MCF 10A (cell line): ENCODE results near the gene HCK. TPM values are rescaled to one million over a fixed set of nuclear protein-coding genes. Genes with fewer than 3 reads are reported as not detected.
"Not testable (repeated sequence)": the region's sequence is repeated elsewhere in the genome, so short reads cannot be mapped to it uniquely, and the experiment has no call there.

ENCODE experiments used
- BruUV-seq: library from RNA; stranded (reverse); fragments of 400-500 nt; replicated peaks from 2 replicates; lab custom pipeline; 2021; lab: Mats Ljungman, UMichigan
- CTCF ChIA-PET: fragments of 300-600 bp; sonication (Branson Sonifier 250); formaldehyde crosslinking; extraction: SDS; loops from one replicate; lab custom pipeline; 2021; ENCODE audit warnings: antibody characterized with exemption, inconsistent platforms; lab: Yijun Ruan, JAX
- POLR2A ChIA-PET: fragments of 300-600, 350-650 bp; sonication (Branson Sonifier 250); formaldehyde crosslinking; extraction: SDS; loops from one replicate; lab custom pipeline; 2020; ENCODE audit warnings: antibody characterized with exemption, inconsistent platforms; lab: Yijun Ruan, JAX
- DNase-seq: peaks from one replicate; pipeline ENCODE4 v3.0.0-alpha.2; 2018; ENCODE audit not compliant: unreplicated experiment
- H3K27ac Mint-ChIP-seq: one replicate; pipeline ENCODE4 v1.8.0; 2022; ENCODE audit warnings: mild to moderate bottlenecking, low read depth, mixed read lengths; ENCODE audit not compliant: unreplicated experiment
- H3K27me3 Mint-ChIP-seq: one replicate; pipeline ENCODE4 v1.8.0; 2022; ENCODE audit warnings: mixed read lengths; ENCODE audit not compliant: insufficient read depth, unreplicated experiment
- H3K36me3 Mint-ChIP-seq: one replicate; pipeline ENCODE4 v1.8.0; 2022; ENCODE audit warnings: mild to moderate bottlenecking, moderate library complexity, mixed read lengths; ENCODE audit not compliant: insufficient read depth, unreplicated experiment
- H3K4me1 Mint-ChIP-seq: one replicate; pipeline ENCODE4 v1.8.0; 2022; ENCODE audit warnings: mixed read lengths; ENCODE audit not compliant: insufficient read depth, unreplicated experiment
- H3K4me3 Mint-ChIP-seq: one replicate; pipeline ENCODE4 v1.8.0; 2022; ENCODE audit warnings: mild to moderate bottlenecking, moderate library complexity, mixed read lengths; ENCODE audit not compliant: unreplicated experiment
- H3K9me3 Mint-ChIP-seq: one replicate; pipeline ENCODE4 v1.8.0; 2022; ENCODE audit warnings: mixed read lengths; ENCODE audit not compliant: unreplicated experiment
- intact Hi-C: fragments of 100-400 bp; cut with micrococcal nuclease; formaldehyde crosslinking; loops from 2 replicates; pipeline ENCODE4 v1.14.1; 2022
- total RNA-seq: library from RNA; stranded (reverse); gene quantifications from 2 replicates; pipeline ENCODE4 v1.2.3, GENCODE V29; 2022
- TF ChIP-seq, protein P1 (sequence below): fragments of 200-600 bp; IDR thresholded peaks from one replicate; pipeline ENCODE4 v1.8.0; 2022; ENCODE audit warnings: antibody characterized with exemption, mild to moderate bottlenecking; ENCODE audit not compliant: unreplicated experiment

Gene HCK
- total RNA-seq, 1 experiment from 2014 or later = not detected

DNA sequence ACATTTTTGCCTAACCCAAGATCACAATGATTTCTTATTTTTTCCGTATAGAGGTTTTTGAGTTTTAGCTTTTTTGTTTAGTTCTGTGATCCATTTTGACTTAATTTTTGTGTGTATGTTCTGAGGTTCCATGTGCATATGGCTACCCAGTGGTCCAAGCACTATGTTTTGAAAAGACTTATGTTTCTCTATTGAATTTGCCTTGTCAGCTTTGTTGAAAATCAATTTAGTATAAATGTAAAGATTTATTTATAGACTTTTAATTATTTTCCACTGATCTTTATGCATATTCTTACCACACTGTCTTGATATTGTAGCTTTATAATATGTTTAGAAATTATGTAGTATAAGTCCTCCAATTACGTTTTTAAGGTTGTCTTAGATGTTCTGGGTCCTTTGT is 67.7 kb downstream of the HCK start:
- no TSS peak for BruUV-seq
- peaks cover 8% of the 10 kb centered on the region for H3K4me1 Mint-ChIP-seq
- CTCF ChIA-PET = interaction anchor here (0.6 to 1.8 kb wide), 4 partner anchors 8 to 1536 kb away, joined by 3 to 10 read pairs (median 4); no protein-coding TSS in a partner anchor
- H3K27me3 Mint-ChIP-seq = no peaks in the 10 kb centered on the region
- intact Hi-C loops = no loop called here
- TF ChIP-seq, protein P1, sequence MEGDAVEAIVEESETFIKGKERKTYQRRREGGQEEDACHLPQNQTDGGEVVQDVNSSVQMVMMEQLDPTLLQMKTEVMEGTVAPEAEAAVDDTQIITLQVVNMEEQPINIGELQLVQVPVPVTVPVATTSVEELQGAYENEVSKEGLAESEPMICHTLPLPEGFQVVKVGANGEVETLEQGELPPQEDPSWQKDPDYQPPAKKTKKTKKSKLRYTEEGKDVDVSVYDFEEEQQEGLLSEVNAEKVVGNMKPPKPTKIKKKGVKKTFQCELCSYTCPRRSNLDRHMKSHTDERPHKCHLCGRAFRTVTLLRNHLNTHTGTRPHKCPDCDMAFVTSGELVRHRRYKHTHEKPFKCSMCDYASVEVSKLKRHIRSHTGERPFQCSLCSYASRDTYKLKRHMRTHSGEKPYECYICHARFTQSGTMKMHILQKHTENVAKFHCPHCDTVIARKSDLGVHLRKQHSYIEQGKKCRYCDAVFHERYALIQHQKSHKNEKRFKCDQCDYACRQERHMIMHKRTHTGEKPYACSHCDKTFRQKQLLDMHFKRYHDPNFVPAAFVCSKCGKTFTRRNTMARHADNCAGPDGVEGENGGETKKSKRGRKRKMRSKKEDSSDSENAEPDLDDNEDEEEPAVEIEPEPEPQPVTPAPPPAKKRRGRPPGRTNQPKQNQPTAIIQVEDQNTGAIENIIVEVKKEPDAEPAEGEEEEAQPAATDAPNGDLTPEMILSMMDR = no peak
- POLR2A ChIA-PET = interaction anchor here (0.6 to 1.8 kb wide), 3 partner anchors 10 to 18 kb away, joined by 3 to 8 read pairs (median 3); partner anchors contain the start of gene TM9SF4
- no peak for DNase-seq
- no peaks in the 10 kb centered on the region for H3K9me3 Mint-ChIP-seq
- H3K4me3 Mint-ChIP-seq = no peak overlapping the region
- H3K27ac Mint-ChIP-seq = no peak overlapping the region
- H3K36me3 Mint-ChIP-seq = peaks cover 29% of the 10 kb centered on the region

DNA sequence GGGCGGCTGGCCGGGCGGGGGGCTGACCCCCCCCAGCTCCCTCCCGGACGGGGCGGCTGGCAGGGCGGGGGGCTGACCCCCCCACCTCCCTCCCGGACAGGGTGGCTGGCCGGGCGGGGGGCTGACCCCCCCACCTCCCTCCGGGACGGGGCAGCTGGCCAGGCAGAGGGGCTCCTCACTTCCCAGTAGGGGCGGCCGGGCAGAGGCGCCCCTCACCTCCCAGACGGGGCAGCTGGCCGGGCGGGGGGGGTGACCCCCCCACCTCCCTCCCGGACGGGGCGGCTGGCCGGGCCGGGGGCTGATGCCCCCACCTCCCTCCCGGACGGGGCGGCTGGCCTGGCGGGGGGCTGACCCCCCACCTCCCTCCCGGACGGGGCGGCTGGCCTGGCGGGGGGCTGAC is 69.9 kb downstream of the HCK start:
- intact Hi-C loops, H3K9me3 Mint-ChIP-seq, CTCF ChIA-PET, H3K4me3 Mint-ChIP-seq, H3K27ac Mint-ChIP-seq, BruUV-seq, H3K4me1 Mint-ChIP-seq, DNase-seq, POLR2A ChIA-PET, H3K27me3 Mint-ChIP-seq: not testable (repeated sequence)
- H3K36me3 Mint-ChIP-seq = peaks cover 15% of the 10 kb centered on the region

DNA sequence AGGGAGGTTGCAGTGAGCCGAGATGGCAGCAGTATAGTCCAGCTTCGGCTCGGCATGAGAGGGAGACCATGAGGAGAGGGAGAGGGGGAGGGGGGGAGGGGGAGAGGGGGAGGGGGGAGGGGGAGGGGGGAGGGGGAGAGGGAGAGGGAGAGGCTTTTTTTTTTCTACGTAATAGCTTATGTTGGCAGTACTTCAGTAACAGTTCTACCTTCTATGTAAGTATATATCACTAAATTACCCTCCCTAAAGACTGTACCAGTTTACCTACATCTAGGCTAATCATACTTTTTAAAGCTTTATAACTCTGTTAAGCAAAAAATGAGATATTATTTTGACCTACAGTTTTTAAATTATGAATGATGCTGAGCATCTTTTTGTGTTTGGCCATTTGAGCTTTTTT is 71.0 kb downstream of the HCK start:
- ChIA-PET CTCF (interaction anchor here (0.5 kb wide), 1 partner anchor 456 kb away, joined by 3 read pairs; no protein-coding TSS in a partner anchor), POLR2A (interaction anchor here (0.8 to 1.0 kb wide), 2 partner anchors 10 to 11 kb away, joined by 3 to 4 read pairs; no protein-coding TSS in a partner anchor)
- TF ChIP-seq, protein P1 = no peak
- no peaks in the 10 kb centered on the region for H3K27me3 Mint-ChIP-seq
- H3K9me3 Mint-ChIP-seq = no peaks in the 10 kb centered on the region
- H3K36me3 Mint-ChIP-seq = peaks cover 18% of the 10 kb centered on the region
- no peak for DNase-seq
- H3K27ac Mint-ChIP-seq = no peak overlapping the region
- no TSS peak for BruUV-seq
- no peaks in the 10 kb centered on the region for H3K4me1 Mint-ChIP-seq
- intact Hi-C loops = no loop called here
- no peak overlapping the region for H3K4me3 Mint-ChIP-seq

GRCh38 chr20:32124916-32125454 is 72.9 kb downstream of the HCK start:
- Mint-ChIP-seq H3K36me3 (peaks cover 21% of the 10 kb centered on the region), H3K4me1 (no peaks in the 10 kb centered on the region), H3K9me3 (no peaks in the 10 kb centered on the region), H3K4me3 (no peak overlapping the region), H3K27ac (no peak overlapping the region), H3K27me3 (no peaks in the 10 kb centered on the region)
- intact Hi-C loops = no loop called here
- DNase-seq = no peak
- TF ChIP-seq, protein P1 = no peak
- POLR2A ChIA-PET = no interaction called here
- BruUV-seq = no TSS peak
- CTCF ChIA-PET = interaction anchor here (0.6 to 0.7 kb wide), 2 partner anchors 31 to 357 kb away, joined by 3 read pairs; no protein-coding TSS in a partner anchor
